Adrenal gland (tissue), 5 donors: ENCODE results near the gene GNPTG.

Experiments
- CTCF ChIP-seq, 6 experiments: fragments of 450-650 bp in 4 of 6; fragments of 200-600 bp in 2 of 6; sonication (generic) in 1 of 6; IDR thresholded peaks; 1 replicate in 5 of 6; 2 replicates in 1 of 6; pipeline versions ENCODE4 v1.5.1 to v1.8.0; 2016 to 2021; ENCODE audit warnings: antibody characterized with exemption in 6 of 6, mild to moderate bottlenecking in 2 of 6, moderate library complexity in 1 of 6
- POLR2A ChIP-seq, 2 donors: fragments of 450-650 bp; IDR thresholded peaks; one replicate each; pipeline ENCODE4 v1.6.1; 2017; ENCODE audit warnings: antibody characterized with exemption in 2 of 2, mild to moderate bottlenecking in 2 of 2, moderate library complexity in 1 of 2
- donor health status: DM: no; HTN: no; CAD: no.

- TF ChIP-seq POLR2A (IDR thresholded peaks at IDR 0.05) (no peak), CTCF (IDR thresholded peaks at IDR 0.05) (no peak)
These were observed 3.9 kb downstream of the GNPTG start for GRCh38 chr16:1355591-1355990.
